HEK293 (cell line): ENCODE data around the gene PWWP2B.

ENCODE experiments used
- CTCF ChIA-PET: fragments of 350-600 bp; formaldehyde crosslinking; extraction: SDS; loops from one replicate; lab custom pipeline; 2021; ENCODE audit warnings: antibody characterized with exemption; lab: Yijun Ruan, JAX
- POLR2A ChIA-PET: fragments of 300-600 bp; formaldehyde crosslinking; extraction: SDS; loops from one replicate; lab custom pipeline; 2020; ENCODE audit warnings: antibody characterized with exemption, inconsistent platforms; lab: Yijun Ruan, JAX
- H3K27ac ChIP-seq: fragments of 200-500 bp; sonication (Bioruptor generic); 2 replicates; pipeline ENCODE4 v1.5.1; 2014; ENCODE audit warnings: low read depth, low read length, control low read depth, inconsistent platforms; ENCODE audit errors: extremely low read depth
- H3K36me3 ChIP-seq, 2 experiments: fragments of 200-500 bp in 1 of 2; sonication (Bioruptor generic) in 1 of 2; 1 replicate in 1 of 2; 2 replicates in 1 of 2; pipeline ENCODE4 v1.5.1; 2014 to 2017; ENCODE audit warnings: inconsistent platforms in 2 of 2, low read length in 2 of 2; ENCODE audit not compliant: control insufficient read depth in 2 of 2, insufficient read depth in 1 of 2
- H3K4me1 ChIP-seq: fragments of 200-500 bp; sonication (Bioruptor generic); 2 replicates; pipeline ENCODE4 v1.5.1; 2014; ENCODE audit warnings: mild to moderate bottlenecking, low read length, inconsistent platforms; ENCODE audit not compliant: control insufficient read depth, insufficient read depth
- H3K4me3 ChIP-seq: 2 replicates; pipeline ENCODE4 v1.5.1; 2011; ENCODE audit warnings: low read depth, mild to moderate bottlenecking, control low read depth, low read length, moderate library complexity
- H3K9me3 ChIP-seq: fragments of 200-500 bp; sonication (Bioruptor generic); 2 replicates; pipeline ENCODE4 v1.5.1; 2014; ENCODE audit warnings: low read depth, low read length, inconsistent platforms; ENCODE audit not compliant: control insufficient read depth, insufficient read depth
- HIC1 ChIP-seq: fragments of 450-650 bp; formaldehyde crosslinking; IDR thresholded peaks from 2 replicates; pipeline ENCODE4 v1.5.1; 2016; ENCODE audit warnings: missing biosample characterization, missing genetic modification characterization
- MZF1 ChIP-seq: fragments of 450-650 bp; formaldehyde crosslinking; IDR thresholded peaks from 2 replicates; pipeline ENCODE4 v1.5.1; 2017; ENCODE audit warnings: missing biosample characterization, missing genetic modification characterization, borderline replicate concordance
- REPIN1 ChIP-seq: fragments of 450-650 bp; formaldehyde crosslinking; IDR thresholded peaks from 2 replicates; pipeline ENCODE4 v1.5.1; 2017; ENCODE audit warnings: missing biosample characterization, missing genetic modification characterization, low read depth
- ZBTB8A ChIP-seq: fragments of 450-650 bp; formaldehyde crosslinking; IDR thresholded peaks from 2 replicates; pipeline ENCODE4 v1.5.1; 2016; ENCODE audit warnings: missing biosample characterization, missing genetic modification characterization
- ZFP3 ChIP-seq: fragments of 450-650 bp; formaldehyde crosslinking; IDR thresholded peaks from 2 replicates; pipeline ENCODE4 v1.5.1; 2016; ENCODE audit warnings: low read depth, missing biosample characterization, missing genetic modification characterization
- ZNF121 ChIP-seq: fragments of 450-650 bp; formaldehyde crosslinking; IDR thresholded peaks from 2 replicates; pipeline ENCODE4 v1.5.1; 2016; ENCODE audit warnings: missing biosample characterization, missing genetic modification characterization
- ZNF133 ChIP-seq: fragments of 450-650 bp; formaldehyde crosslinking; IDR thresholded peaks from 2 replicates; pipeline ENCODE4 v1.5.1; 2016; ENCODE audit warnings: missing biosample characterization, missing genetic modification characterization
- ZNF157 ChIP-seq: fragments of 450-650 bp; formaldehyde crosslinking; IDR thresholded peaks from 2 replicates; pipeline ENCODE4 v1.5.1; 2016; ENCODE audit warnings: missing biosample characterization, missing genetic modification characterization
- ZNF174 ChIP-seq: fragments of 450-650 bp; formaldehyde crosslinking; IDR thresholded peaks from 2 replicates; pipeline ENCODE4 v1.5.0; 2017; ENCODE audit warnings: missing biosample characterization, mild to moderate bottlenecking, missing genetic modification characterization
- ZNF175 ChIP-seq: fragments of 450-650 bp; formaldehyde crosslinking; IDR thresholded peaks from 2 replicates; pipeline ENCODE4 v1.5.1; 2016; ENCODE audit warnings: missing biosample characterization, missing genetic modification characterization
- ZNF221 ChIP-seq: fragments of 450-650 bp; formaldehyde crosslinking; IDR thresholded peaks from 2 replicates; pipeline ENCODE4 v1.5.1; 2017; ENCODE audit warnings: missing biosample characterization, missing genetic modification characterization, borderline replicate concordance
- ZNF223 ChIP-seq: fragments of 450-650 bp; formaldehyde crosslinking; IDR thresholded peaks from 2 replicates; pipeline ENCODE4 v1.5.1; 2016; ENCODE audit warnings: missing biosample characterization, missing genetic modification characterization
- ZNF23 ChIP-seq: fragments of 450-650 bp; formaldehyde crosslinking; IDR thresholded peaks from 2 replicates; pipeline ENCODE4 v1.5.1; 2016; ENCODE audit warnings: missing biosample characterization, missing genetic modification characterization, borderline replicate concordance
- ZNF24 ChIP-seq: fragments of 450-650 bp; formaldehyde crosslinking; IDR thresholded peaks from 2 replicates; pipeline ENCODE4 v1.5.1; 2016; ENCODE audit warnings: missing biosample characterization, missing genetic modification characterization
- ZNF433 ChIP-seq: fragments of 450-650 bp; formaldehyde crosslinking; IDR thresholded peaks from 2 replicates; pipeline ENCODE4 v1.5.1; 2016; ENCODE audit warnings: missing biosample characterization, missing genetic modification characterization, low read depth
- ZNF521 ChIP-seq: fragments of 450-650 bp; formaldehyde crosslinking; IDR thresholded peaks from 2 replicates; pipeline ENCODE4 v1.5.1; 2017; ENCODE audit warnings: missing biosample characterization, mild to moderate bottlenecking, missing genetic modification characterization
- ZNF555 ChIP-seq: fragments of 450-650 bp; formaldehyde crosslinking; conservative IDR thresholded peaks from 2 replicates; pipeline ENCODE4 v1.5.1; 2017; ENCODE audit warnings: missing biosample characterization, mild to moderate bottlenecking, missing genetic modification characterization, inconsistent platforms
- ZNF585B ChIP-seq: fragments of 450-650 bp; formaldehyde crosslinking; IDR thresholded peaks from 2 replicates; pipeline ENCODE4 v1.5.1; 2016; ENCODE audit warnings: missing biosample characterization, missing genetic modification characterization
- ZNF600 ChIP-seq: fragments of 450-650 bp; formaldehyde crosslinking; IDR thresholded peaks from 2 replicates; pipeline ENCODE4 v1.5.1; 2016; ENCODE audit warnings: missing biosample characterization, missing genetic modification characterization
- ZNF677 ChIP-seq: fragments of 450-650 bp; IDR thresholded peaks from 2 replicates; pipeline ENCODE4 v1.5.0; 2018; ENCODE audit warnings: missing biosample characterization, mild to moderate bottlenecking, missing genetic modification characterization, moderate library complexity
- ZNF843 ChIP-seq: fragments of 450-650 bp; formaldehyde crosslinking; IDR thresholded peaks from 2 replicates; pipeline ENCODE4 v1.5.1; 2016; ENCODE audit warnings: missing biosample characterization, missing genetic modification characterization
- ZSCAN30 ChIP-seq: fragments of 450-650 bp; IDR thresholded peaks from 2 replicates; pipeline ENCODE4 v1.5.1; 2018; ENCODE audit warnings: missing biosample characterization, mild to moderate bottlenecking, missing genetic modification characterization, moderate library complexity
- TF ChIP-seq, protein P1 (sequence below): fragments of 450-650 bp; formaldehyde crosslinking; IDR thresholded peaks from 2 replicates; pipeline ENCODE4 v1.5.1; 2016; ENCODE audit warnings: missing biosample characterization, missing genetic modification characterization

Gene PWWP2B

GRCh38 chr10:132361581-132362101 is 35.4 kb upstream of the PWWP2B start:
- ChIA-PET CTCF (interaction anchor here (0.5 to 2.1 kb wide), 9 partner anchors 11 to 311 kb away, joined by 3 to 15 read pairs (median 4); no protein-coding TSS in a partner anchor), POLR2A (no interaction called here)
- no peaks in the 10 kb centered on the region for H3K4me1 ChIP-seq
- H3K4me3 ChIP-seq: no peak overlapping the region
- TF ChIP-seq ZNF133 (no peak), ZNF433 (tag by site-specific recombination) (no peak), ZNF677 (no peak), ZNF121 (tag by site-specific recombination) (no peak), ZFP3 (tag by site-specific recombination) (no peak), ZNF157 (tag by site-specific recombination) (no peak), ZNF600 (no peak), ZNF174 (tag by site-specific recombination) (no peak), ZNF223 (no peak), ZBTB8A (tag by site-specific recombination) (no peak), ZSCAN30 (tag by site-specific recombination) (no peak), ZNF555 (tag by site-specific recombination) (no peak), ZNF843 (tag by site-specific recombination) (no peak), REPIN1 (tag by site-specific recombination) (no peak), ZNF585B (tag by site-specific recombination) (no peak), ZNF24 (tag by site-specific recombination) (no peak)
- TF ChIP-seq, all 188 proteins: peak for 0
- H3K36me3 ChIP-seq: peaks cover 0 to 8% of the 10 kb centered on the region in 2 experiments; a peak in 1 of 3 replicates
- H3K9me3 ChIP-seq: no peaks in the 10 kb centered on the region
- H3K27ac ChIP-seq: no peak overlapping the region

GRCh38 chr10:132362151-132362611 is 34.8 kb upstream of the PWWP2B start:
- TF ChIP-seq, protein P1, sequence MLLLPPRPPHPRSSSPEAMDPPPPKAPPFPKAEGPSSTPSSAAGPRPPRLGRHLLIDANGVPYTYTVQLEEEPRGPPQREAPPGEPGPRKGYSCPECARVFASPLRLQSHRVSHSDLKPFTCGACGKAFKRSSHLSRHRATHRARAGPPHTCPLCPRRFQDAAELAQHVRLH (tag by site-specific recombination): no peak
- no peak for TF ChIP-seq MZF1 (tag by site-specific recombination)
- no peak for TF ChIP-seq HIC1 (tag by site-specific recombination)
- TF ChIP-seq ZNF175: no peak
- no peak for TF ChIP-seq ZNF521
- peaks cover 0 to 8% of the 10 kb centered on the region in 2 experiments; a peak in 1 of 3 replicates for H3K36me3 ChIP-seq
- no peak overlapping the region for H3K27ac ChIP-seq
- no peaks in the 10 kb centered on the region for H3K9me3 ChIP-seq
- CTCF ChIA-PET: interaction anchor here (0.5 to 1.0 kb wide), 2 partner anchors 91 to 147 kb away, joined by 3 to 4 read pairs; no protein-coding TSS in a partner anchor
- H3K4me1 ChIP-seq: no peaks in the 10 kb centered on the region
- POLR2A ChIA-PET: no interaction called here
- H3K4me3 ChIP-seq: no peak overlapping the region

DNA sequence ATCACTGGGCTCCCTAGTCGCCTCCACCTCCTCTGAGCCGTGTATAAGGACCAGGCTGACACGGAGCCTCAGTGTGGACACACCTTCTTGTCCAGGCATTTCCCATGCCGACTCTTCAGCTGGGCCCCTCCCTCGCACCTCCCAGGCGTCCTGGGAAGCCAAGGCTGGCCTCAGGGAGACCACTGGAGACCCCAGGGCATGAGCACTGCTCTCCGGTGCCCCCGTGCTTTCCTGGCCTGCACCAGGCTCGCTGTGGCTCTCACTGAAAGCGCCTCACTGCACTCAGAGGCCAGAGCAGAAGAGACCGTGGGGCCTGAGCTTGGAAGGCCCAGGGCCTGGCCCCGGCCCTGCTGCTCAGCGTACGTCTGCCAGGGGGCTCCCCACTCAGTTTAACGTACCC is 33.6 kb upstream of the PWWP2B start:
- Histone ChIP-seq H3K36me3 (peaks cover 0 to 8% of the 10 kb centered on the region in 2 experiments; a peak in 1 of 3 replicates), H3K9me3 (no peaks in the 10 kb centered on the region), H3K27ac (no peak overlapping the region), H3K4me1 (no peaks in the 10 kb centered on the region), H3K4me3 (no peak overlapping the region)
- POLR2A ChIA-PET: no interaction called here
- no peak for TF ChIP-seq ZNF221 (tag by site-specific recombination)
- TF ChIP-seq ZNF23 (tag by site-specific recombination): no peak
- CTCF ChIA-PET: no interaction called here
